H1 (cell line): ENCODE data around the gene ARID5B. TPM values are rescaled to one million over a fixed set of nuclear protein-coding genes. Genes with fewer than 3 reads are reported as not detected.

ENCODE experiments used
- CBX5 ChIP-seq: fragments of 300-800, 300-1000 bp; sonication (generic); IDR thresholded peaks from 2 replicates; pipeline ENCODE4 v1.7.1; 2016; ENCODE audit warnings: antibody characterized with exemption, low read length, low read depth
- CTCF ChIP-seq, 3 experiments: IDR thresholded peaks; 1 replicate in 2 of 3; 2 replicates in 1 of 3; pipeline versions ENCODE4 v1.5.1 to v1.6.1; 2011; ENCODE audit warnings: low read length in 3 of 3, mild to moderate bottlenecking in 3 of 3, inconsistent platforms in 2 of 3, low read depth in 1 of 3, moderate library complexity in 1 of 3; ENCODE audit not compliant: insufficient read depth in 1 of 3; ENCODE audit errors: control extremely low read depth in 1 of 3
- FOSL1 ChIP-seq: IDR thresholded peaks from 2 replicates; pipeline ENCODE4 v1.6.1; 2011; ENCODE audit warnings: mild to moderate bottlenecking, low read depth, low read length, moderate library complexity; ENCODE audit not compliant: insufficient read depth
- HDAC6 ChIP-seq: IDR thresholded peaks from one replicate; pipeline ENCODE4 v1.7.1; 2012; ENCODE audit warnings: low read depth, mild to moderate bottlenecking, inconsistent platforms, low read length, moderate library complexity
- JUN ChIP-seq: IDR thresholded peaks from 2 replicates; pipeline ENCODE4 v1.6.1; 2011; ENCODE audit warnings: low read depth, mild to moderate bottlenecking, improper control_type of control experiment, low read length
- NRF1 ChIP-seq: IDR thresholded peaks from 2 replicates; pipeline ENCODE4 v1.6.1; 2011; ENCODE audit warnings: mild to moderate bottlenecking, low read depth, low read length, improper control_type of control experiment
- PHF8 ChIP-seq: fragments of 200-600 bp; sonication (generic); conservative IDR thresholded peaks from 2 replicates; pipeline ENCODE4 v1.7.1; 2012; ENCODE audit warnings: low read depth, mild to moderate bottlenecking, inconsistent platforms, low read length, moderate library complexity
- SIN3A ChIP-seq, 2 experiments: IDR thresholded peaks in 1 of 2; conservative IDR thresholded peaks in 1 of 2; 2 replicates each; pipeline ENCODE4 v1.6.1; 2011 to 2012; ENCODE audit warnings: low read length in 2 of 2, improper control_type of control experiment in 1 of 2, low read depth in 1 of 2, mild to moderate bottlenecking in 1 of 2
- polyA plus RNA-seq, 7 experiments: library from polyadenylated mRNA; depleted of rRNA in 3 of 7; stranded (reverse) in 5 of 7; unstranded in 2 of 7; fragments of >200 nt in 5 of 7; fragments of 200-250 nt in 2 of 7; gene quantifications; 1 replicate in 5 of 7; 2 replicates in 1 of 7; 4 replicates in 1 of 7; pipeline versions ENCODE4 v1.2.1 to v1.2.3, GENCODE V29; 2011 to 2013; ENCODE audit warnings: missing spikeins in 2 of 7, mixed read lengths in 2 of 7
- total RNA-seq: library from RNA; stranded (reverse); fragmentation: NEBNext Ultra II Directional; extraction: Animal tissue kit (Norgen Biotek cat#: 25700); gene quantifications from 2 replicates; pipeline ENCODE4 v1.2.1, GENCODE V29; 2021

Gene ARID5B
- total and polyA plus RNA-seq, 2 of the 8 experiments (the other 6 are each of a cell fraction or from before 2014, with no cell fraction given) = 0.21 to 1.1 TPM

- no peak for TF ChIP-seq HDAC6
- no peak for TF ChIP-seq CBX5
- TF ChIP-seq CTCF (IDR thresholded peaks at IDR 0.05; ENCODE audit: control extremely low read depth in 1 of 3, insufficient read depth in 1 of 3, low read depth in 1 of 3, low read length in 3 of 3) = no peak
- no peak for TF ChIP-seq FOSL1
- no peak for TF ChIP-seq PHF8
- TF ChIP-seq JUN = no peak
- no peak for TF ChIP-seq NRF1
- no peak for TF ChIP-seq SIN3A (conservative IDR thresholded peaks at IDR 0.05 in 1 of 2, IDR thresholded peaks at IDR 0.05 in 1 of 2; ENCODE audit: low read depth in 1 of 2, low read length in 2 of 2)
These were observed 145.9 kb downstream of the ARID5B start (continued) for GRCh38 chr10:62047228-62047892.
